Mesenteric fat pad (tissue), 1 donor: Measurements from ENCODE around the gene TRIM29. TPM values are rescaled to one million over a fixed set of nuclear protein-coding genes. Genes with fewer than 3 reads are reported as not detected.

Experiments used
- DNase-seq: peaks from one replicate; pipeline ENCODE4 v3.0.0-alpha.2; 2020; ENCODE audit warnings: low spot score
- total RNA-seq: library from RNA; stranded (reverse); fragmentation: NEBNext Ultra II Directional; extraction: Animal tissue kit (Norgen Biotek cat#: 25700); gene quantifications from one replicate; pipeline ENCODE4 v1.2.1, GENCODE V29; 2021
- donor health status: DM: yes; HTN: yes; CAD: no.

Gene TRIM29
- total RNA-seq, 1 donor from 2014 or later, result 1.3 TPM

DNA sequence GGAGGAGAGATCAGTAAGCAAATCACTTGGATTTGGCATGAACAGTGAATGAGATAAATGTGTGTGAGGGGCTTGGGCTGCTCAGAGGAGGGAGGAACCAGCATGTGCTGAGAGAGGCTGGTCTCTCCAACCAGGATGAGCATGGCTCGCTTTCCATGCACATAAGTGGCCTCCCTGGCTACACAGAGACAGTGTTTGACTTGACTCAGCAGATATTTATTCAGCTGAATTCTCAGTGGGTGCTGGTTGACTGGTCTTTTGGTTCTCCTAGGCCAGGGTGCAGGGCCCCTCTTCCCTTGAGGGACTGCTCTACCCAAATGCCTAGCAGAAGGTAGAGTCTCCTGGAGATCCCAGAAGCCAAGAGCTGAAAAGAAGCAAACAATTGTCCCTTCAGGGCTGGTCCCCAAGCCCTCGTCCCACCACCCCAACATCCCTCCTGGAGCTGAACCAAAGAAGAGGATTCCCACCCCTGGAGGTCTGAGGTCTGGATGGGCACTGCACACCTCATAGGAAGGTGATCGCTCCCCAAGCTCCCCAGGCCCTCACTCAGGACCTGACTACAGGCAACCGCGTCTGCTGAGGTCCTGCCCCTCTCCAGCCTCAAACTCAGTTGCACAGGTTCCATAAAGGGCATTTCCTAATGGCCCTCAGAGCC, 3.3 kb upstream of the TRIM29 start:
- no peak for DNase-seq

DNA sequence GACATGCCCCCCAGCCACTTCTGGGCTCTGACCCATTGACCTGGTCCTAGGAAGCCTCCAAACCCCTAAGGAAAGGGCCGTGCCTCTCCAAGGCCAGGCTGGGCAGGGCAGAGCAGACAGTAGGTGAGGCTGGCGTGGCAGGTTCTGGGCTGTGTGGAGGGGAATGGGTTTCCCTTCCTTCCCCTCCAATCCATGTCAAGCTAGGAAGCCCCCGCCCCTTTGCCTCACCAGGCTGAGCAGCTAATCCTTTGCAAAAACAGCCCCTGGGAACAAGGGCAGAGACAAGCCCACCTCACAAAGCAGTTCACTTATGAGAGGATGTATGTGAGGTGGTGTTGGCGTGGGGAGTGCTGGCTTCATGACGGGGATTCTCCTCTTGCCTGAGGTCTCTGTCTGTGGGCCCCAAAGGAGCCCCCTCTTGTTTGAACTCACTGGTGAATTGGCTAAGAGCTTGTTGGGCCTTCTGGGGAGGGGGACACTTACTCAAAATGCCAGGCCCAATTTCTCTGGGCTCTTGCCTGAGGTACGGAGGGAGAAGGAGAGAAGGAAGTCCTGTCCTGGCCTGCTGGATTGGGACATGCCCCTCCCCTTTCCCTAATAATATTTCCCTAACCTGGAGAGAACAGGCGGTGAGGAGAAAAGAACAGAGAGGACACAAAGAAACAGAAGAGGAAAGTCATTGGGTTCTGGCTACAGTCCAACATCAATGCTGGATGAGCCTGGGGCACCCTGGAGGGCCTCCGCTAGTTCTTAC, 1.6 kb upstream of the TRIM29 start:
- DNase-seq, result peak; percentile 67

DNA sequence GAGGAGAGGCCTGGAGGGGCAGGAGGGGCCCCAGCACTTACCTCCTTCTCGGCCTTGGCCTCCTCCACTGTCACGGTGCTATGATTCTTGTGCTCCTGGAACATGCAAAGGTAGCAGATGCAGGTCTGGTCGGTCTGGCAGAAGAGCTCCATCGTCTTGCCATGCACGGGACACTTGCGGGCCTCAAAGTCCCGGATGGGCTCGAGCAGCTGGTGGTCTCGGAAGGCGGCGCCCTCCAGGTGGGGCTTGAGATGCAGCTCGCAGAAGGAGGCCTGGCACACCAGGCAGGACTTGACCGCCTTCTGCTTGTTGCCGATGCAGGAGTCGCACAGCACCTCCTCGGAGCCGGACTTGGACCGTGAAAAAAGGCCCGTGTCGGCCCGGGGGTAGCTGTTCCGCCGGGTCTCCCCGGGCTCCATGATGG, 714 bp downstream of the TRIM29 start:
- DNase-seq, result peak; percentile 60

DNA sequence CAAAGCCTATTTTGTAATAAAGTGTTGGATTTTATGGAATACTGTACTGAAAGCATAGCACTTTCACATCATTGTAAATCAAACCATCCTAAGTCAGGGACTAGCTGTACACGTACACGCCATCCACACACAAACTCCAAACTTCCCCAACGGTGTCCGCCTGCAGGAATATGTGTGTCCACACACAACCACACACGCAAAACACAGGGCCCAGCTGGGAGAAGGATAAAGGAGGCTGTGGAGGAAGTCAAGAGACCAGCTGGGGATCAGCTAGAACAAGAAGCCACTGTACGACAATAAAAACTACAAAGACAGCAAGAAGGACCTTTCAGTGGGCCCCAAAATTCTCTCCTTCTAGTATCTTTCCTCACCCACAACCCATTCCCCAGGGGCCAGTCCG, 1.6 kb downstream of the TRIM29 start:
- DNase-seq, result peak; percentile 57

DNA sequence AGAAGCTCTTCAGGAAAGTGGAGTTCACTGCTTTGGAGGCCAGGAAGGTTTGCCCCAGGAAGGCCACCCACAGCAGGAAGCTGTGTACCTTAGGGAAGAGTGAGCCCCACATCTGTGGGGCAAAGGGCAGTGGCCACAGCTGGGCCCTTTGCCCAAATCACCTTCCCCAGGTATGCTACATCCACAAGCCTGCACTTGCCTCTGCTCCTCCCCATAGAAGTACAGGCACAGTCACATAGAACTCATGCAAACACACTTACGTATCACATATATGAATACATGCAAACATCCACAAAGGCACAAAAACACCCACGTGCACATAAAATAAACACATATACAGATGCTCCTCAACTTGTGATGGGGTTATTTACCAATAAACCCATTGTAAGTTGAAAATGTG, 2.1 kb downstream of the TRIM29 start:
- no peak for DNase-seq

DNA sequence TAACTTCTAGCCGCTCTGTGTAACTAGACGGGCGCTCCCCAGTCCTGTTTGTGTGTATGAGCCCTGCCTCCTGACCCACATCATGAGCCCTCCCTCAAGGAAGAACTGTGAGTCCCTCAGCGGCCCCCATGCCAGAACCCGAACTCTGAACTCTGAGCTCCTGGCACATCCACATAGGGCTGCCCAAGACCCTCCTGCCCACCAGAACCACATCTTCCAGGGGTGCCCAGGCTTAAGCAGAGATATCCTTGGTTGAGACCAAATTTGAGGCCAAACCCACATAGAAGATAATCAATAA, 3.0 kb downstream of the TRIM29 start:
- peak; percentile 75 for DNase-seq

DNA sequence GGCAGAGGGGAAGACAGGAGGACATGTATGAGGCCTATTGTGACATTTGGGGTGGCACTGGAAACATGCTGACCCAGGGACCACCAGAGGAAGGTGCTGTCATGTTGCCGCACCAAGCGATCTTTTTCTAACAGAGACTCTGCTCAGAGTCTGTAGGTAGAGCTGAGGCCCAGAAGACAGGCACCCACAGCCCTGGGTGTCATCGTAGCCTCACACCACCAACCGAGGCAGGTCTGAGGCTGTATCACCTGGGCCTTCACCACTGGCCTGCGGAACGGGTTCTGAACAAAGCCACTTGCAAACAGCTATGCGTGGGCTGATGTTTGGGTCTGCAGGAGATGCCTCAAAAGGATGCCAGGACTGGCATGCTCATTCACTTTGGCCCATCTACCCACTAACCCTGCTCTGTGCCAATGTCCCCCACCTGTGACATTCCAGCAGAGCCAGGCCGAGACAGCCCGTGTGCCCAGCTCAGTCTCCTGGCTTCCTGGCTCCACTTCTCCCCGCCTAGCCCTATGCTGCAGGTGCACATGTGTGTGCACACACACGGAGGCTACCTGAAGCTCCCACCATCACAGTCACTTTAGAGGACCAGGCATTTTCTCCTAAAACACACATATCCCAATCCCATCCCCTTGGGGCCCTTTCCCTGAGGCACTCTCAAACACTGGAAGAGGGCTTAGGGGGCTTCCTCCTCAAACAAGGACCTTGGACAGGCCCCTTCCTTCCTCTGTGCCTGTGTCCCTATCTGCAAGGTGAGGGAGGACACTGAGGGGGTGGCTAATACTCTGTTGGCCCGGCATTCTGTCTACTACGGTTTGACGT, 3.6 kb downstream of the TRIM29 start:
- DNase-seq, result peak; percentile 60

DNA sequence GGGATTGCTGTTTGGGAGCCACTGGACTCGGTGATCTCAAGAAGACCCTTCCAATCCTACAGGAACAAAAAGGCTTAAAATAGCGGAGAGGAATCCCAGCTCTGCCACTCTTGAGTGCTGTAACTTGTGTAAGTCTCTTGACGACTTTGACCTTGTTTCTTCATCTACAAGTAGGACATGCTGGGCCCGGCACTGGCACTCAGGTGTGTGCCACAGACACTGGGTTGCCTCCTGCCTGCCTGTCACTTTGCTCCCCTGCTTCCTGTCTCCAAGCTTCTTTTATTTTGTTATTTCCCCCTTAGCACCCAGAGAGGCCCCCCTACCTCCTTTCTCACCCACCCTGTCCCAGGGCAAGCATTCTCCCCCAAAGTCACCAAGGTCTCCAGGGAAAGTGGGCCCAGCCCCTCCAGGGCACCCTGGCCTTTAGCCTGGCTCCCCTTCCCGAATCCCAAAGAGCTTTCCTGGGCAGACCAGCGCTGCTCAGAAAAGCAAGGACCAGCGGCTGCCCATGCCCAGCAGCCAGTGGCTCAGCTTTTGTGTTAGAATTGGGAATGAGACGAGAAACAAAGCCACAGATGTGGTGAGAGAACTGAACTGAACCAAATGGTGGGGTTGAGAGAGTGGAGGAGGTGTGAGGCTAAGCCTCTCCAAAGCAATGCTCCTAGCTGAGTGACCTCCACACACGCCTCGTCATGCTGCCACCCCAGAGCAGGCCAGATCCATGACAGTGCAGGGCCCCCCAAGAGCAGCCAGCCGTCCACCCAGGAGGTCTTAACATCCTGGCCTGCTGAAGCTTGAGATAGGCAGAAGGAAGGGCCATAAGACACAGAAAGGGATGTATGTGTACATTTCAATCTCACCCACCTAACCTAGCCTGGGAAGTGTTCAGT, 4.5 kb downstream of the TRIM29 start:
- DNase-seq, result peak; percentile 80

DNA sequence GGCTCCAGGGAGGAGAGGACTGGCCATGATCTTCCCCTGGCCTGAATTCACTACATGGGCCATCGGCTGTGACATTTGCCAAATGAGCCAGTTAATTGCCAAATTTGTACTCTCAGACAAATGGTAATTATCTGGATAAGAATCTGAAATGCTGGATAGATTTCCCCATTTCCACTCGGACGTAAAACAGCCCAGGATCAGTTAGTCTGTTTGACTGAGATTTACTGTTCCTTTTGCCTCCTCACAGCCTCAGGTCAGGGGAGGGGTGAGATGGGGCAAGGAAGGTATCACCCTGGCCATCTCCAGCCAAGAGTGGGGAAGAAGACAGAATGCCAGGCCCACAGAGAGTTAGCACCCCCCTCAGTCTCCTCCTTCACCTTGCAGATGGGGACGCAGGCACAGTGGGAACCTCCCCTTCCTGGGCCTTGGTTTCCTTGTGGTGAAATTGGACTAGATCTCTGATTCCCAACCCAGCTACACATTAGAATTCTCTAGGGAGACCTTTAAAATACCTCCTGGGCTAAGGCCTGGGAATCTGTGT, 5.2 kb downstream of the TRIM29 start:
- DNase-seq, result no peak

DNA sequence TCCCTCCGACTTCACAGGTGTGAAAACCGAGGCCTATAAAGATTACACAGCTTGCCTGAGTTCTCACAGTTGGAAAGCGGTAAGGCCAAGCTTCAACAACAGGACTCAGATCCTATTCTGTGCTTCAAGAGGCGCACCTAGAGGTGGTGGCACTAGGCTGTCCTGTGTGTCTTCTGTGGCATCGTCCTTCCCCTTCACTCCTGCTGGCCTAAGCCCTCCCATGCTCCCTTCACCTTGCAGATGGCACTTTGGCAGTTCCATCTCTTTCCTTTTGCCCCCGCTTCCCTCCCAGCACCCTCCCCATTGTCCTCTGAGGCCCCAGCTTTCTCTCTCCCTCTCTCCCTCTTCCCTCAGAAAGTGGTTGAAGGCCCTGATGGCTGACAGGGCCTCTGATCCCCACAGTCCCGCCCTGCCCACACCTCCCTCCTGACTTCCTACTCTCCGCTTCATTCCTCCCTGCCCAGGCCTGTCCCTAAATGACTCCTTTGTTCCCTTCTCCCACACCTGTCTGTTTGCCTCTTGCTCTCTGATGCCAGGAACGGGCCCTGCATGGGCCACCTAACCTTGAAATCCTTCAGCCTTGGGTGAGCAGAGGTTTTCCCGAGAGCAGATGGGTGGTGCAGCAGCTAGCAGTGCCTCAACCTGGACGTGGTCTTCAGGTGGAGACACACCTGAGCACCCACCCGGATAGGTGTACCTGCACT, 5.8 kb downstream of the TRIM29 start:
- peak; percentile 59 for DNase-seq

DNA sequence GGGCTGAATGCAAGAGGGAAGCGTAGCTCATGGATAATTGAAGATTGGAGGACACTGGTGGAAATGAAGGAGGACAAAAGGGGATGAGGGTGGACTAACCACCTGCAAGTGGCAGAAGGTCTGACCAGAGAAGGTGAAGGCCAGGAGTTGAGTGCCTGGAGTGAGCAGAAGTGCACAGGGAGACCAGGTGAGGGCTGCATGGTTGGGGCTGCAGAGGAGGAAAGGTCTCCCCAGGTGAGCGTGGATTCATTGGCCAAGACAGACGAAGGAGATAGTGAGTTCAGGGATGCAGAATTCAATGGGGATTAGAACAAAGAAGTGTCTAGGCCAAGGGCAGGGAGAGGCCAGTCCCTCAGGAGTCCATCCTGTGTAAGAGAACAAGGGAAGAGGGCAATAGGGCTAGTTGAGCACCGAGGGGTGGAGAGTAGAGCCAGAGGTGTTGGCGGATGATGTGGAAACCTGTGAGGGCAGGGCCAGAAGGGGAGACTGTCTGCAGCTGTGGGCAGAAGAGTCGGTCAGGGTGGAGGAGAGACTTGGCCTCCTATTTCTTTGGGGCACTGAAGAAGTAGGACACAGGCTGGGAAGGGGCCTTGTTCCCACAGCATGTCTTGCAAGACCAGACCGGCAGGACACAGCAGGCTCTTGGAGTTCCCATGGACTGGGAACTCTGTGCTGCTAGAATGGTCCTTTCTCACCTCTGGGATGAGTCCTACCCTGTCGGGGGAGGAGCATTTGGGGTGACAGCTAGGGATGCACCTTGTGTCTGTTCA, 6.7 kb downstream of the TRIM29 start:
- peak; percentile 64 for DNase-seq

DNA sequence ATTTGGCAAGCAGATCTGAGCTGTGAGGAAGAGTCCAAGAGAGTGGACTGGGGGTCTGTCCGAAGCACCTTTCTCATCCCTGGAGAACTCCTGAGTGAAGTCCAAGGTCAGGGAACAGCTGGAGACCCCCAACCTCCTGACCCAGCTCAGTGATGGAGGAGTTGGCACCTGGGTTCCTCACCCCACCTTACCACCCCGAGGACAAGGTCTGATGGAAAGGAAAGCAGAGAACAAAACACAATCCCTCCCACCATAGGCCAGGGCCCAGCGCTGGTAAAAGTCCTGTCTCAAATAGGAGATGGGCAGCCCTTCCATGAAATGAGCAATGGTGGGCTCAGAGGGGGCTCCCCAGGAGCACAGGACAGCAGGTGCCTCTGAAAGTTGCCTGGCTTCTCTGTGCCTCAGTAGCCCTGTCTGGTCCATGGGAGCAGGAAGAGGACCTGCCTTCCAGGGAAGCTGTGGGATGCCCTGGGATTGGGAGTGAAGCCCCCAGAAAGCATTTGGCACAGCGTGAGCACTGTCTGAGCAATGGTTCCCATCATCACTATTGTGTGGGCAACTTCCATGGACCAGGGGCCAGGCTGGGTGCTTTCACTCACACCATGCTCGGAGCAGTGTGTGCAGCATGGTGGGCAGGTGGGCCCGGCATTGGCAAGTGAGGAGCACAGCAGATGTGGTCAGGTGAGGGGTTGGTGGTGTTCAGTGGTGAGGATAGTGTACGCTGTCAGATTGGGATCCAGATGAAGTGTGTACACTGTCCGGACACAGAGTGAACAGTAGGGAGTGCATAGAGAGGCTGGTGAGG, 7.5 kb downstream of the TRIM29 start:
- peak; percentile 87 for DNase-seq

DNA sequence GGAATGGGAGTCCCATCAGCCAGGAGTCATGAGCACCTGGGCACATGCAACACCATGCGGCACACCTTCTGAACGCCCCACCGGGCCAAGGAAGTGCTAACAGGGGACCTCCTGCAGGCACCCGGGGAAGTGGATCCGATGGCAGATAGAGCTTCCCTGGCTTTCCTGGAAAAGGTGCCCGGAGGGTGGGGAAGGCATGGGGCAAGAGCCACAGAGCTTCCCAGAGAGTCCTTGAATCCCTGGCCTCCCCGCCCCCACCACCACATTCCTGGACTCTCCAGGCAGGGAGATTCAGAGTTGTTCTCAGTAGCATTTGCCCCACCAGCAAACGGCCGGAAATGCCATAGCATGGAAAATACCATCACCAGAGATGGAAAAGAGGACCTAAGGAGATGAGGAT, 8.3 kb downstream of the TRIM29 start:
- peak; percentile 73 for DNase-seq

DNA sequence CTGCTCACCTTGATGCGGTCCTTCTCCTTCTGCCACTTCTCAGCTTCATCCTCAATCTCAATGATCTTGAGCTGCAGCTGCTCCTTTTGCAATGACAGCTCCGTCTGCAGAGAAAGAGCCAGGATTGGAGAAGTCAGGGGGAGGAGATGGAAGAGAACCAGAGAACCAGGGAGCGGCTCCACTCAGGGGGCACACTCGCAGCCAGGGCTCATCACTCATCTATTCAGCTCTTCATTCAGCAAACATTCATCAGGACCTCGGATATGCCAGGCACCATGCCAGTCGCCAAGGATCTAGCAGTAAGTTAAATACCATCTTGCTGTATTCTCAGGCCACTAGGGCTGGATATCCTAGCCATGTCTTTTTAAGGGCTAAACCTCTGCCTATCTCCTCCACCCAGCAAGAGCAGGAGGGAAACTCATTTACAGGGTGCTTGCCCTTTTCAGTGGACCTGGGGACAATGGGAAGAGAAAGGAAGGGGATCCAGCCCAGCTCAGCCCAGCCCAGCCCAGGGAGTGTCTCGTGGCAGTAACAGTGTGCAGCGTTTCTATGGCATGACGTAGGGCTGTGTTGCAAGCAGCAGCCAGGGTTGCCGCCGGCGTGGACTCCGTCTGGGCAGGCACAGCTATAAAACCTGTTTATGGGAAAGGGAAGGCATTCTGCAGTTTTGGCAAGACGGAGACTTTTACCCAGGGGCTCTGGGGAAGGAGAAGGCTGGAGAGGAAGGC, 9.4 kb downstream of the TRIM29 start:
- DNase-seq, result peak; percentile 89

DNA sequence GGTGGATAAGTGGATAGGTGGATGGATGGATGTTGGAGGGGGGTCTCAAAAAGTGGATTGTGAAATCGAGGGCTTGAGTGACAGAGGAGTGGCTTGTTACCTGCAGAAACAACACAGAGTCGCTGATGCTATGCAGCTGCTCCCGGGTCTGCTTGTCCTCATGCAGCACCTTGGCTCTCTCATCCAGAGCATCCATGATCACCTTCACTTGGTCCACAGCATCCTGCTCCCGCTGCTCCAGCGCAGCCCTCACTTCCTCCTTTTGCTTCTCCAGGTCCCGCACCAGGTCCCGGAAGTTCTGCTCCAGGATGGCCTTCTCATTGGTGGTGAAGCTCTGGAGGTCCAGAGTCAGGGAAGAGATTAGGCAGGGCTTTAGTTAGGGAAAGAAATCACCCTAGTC, 10.7 kb downstream of the TRIM29 start:
- DNase-seq, result no peak

DNA sequence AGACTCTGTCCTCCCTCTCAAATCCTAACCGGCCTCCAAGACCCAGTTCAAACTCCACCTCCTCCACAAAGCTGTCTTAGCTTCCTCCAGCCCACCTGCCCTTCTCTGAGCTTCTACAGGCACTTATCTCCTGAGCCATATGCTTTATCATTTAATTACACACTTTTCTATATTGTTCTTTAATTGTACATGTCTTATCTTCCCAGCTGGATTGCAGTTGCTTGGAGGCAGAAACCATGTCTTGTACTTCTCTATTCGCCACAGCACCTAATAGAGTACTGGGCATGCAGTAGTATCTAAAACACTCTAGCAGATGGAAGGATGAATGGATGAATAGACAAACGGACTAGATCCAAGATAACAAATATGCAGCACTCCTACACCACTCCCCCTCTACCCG, 11.3 kb downstream of the TRIM29 start:
- DNase-seq, result no peak

DNA sequence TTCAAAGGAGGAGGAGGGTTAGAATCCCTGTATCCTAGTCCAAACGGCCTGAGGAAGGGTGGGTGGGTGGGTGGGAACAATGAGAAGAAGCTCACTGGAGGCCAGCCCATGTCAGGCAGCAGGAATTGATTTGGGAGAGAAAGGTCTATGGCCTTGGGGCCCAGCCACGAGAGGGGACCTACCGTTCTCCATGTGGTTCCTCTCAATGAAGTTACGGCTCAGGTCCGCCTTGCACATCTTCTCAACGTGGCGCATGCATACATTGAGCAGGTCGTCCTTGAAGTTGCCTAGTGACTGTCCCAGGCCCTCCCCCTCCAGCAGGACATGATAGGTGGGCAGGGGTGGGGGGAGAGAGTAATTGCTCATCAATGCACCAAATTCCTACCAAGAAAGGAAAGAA, 12.4 kb downstream of the TRIM29 start:
- no peak for DNase-seq

DNA sequence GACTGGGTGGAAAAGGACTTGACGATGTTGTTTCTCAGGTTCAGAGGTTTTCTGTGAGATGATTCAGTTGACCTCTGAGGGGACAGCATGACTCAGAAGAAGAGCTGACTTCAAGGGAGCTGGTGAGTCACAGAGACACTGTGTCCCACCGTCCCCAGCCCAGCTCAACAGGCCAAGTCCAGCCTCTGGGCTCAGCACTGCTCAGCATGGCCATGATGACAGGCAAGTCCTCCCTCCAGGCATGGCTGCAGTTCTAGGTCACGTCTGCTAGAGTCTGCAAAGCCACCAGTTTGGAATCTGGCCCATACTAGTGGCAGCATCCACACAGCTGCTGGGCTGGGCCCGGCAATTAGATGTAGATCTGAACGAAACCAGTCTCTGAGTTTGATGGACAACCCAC, 12.9 kb downstream of the TRIM29 start:
- DNase-seq, result no peak
